ENCODE measurements around the gene CNTN2.
A peak's percentile ranks its signal among the peaks of the same experiment; 100 is the strongest.

The CNTN2 gene

DNA sequence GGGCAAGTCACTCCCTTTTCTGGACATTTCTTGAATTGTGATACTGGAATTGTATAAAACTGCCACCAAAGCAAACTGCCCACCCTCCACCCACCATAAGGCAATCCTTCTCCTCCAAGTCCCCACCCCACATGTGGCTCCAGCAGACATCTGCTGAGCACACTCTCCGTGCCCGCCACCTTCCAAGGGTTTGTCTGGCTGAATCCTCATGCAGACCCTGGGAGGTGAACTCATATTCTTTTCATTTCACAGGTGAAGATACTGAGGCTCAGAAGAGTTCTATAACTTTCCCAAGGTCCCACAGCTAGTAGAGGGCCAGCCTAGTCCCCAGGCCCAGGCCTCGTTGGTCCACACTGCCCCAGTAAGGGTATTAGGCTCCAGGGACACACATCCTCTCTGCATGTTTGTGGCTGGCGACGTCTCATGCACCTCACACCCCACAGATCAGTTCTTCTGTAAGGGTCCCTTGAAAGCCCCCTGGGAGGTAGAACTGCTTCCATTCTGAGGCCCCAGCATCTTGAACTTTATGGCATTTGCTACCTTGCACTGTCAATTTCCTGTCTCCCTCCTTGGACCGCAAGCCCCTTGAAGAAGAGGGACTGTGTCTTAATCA is 14.1 kb downstream of the CNTN2 start:
- no peak for DNase-seq

DNA sequence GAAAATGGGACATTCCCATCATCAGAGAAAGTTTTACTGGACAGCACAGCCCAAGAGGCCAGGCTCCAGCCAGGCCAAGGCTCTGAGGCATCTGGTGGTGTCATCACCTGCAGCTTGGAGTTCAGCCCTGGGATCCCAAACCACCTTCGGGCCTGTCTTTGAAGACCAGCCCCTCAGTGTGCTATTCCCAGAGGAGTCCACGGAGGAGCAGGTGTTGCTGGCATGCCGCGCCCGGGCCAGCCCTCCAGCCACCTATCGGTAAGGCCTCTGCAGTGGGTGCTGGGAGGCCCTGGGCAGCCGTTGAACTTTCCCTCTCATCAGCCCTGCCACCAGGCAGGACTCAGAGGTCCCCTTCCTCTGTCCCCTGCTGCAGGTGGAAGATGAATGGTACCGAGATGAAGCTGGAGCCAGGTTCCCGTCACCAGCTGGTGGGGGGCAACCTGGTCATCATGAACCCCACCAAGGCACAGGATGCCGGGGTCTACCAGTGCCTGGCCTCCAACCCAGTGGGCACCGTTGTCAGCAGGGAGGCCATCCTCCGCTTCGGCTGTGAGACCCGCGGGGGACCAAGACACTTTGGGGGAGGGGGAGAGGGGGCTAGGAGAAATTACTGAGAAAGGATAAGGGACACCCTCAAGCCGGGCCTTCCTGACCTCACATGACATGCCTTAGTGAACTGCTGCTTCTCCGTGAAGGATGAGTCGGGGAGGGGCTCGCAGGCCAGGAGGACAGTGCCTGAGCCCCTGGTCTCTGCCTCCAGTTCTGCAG is 15.0 kb downstream of the CNTN2 start:
- DNase-seq, result no peak

DNA sequence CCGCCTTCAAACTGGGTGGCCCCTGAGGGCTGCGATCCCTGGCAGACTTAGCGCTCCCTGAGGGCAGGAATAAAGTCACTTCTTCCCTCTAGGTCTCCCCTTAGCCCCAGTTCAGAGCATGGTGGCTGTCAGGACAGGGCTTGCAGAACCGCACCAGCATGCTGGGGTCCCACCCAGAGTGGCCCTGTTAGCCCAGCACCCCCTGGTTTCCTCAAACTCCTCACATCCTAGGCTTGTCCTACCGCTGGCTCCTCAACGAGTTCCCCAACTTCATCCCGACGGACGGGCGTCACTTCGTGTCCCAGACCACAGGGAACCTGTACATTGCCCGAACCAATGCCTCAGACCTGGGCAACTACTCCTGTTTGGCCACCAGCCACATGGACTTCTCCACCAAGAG is 15.8 kb downstream of the CNTN2 start:
- DNase-seq, result no peak

DNA sequence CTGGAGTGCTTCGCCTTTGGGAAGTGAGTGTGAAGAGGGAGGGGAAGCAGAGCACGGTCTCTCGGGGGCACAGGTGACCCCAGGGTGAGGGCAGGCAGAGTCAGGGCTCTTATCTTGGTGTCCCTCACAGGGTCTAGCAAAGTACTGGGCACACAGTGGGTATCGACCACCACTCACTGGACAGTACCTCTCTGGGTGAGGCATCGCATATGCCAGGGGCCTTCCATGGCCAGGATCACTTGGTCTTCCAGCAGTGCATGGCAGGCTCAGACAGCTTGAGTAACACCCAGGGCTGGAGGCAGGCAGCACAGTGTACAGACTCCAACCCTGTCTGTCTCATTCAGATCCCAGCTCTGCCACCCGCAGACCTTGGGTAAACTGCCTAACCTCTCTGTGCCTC is 16.6 kb downstream of the CNTN2 start:
- no peak for DNase-seq

GRCh38 chr1:205060746-205061145 is 17.7 kb downstream of the CNTN2 start:
- DNase-seq, result no peak

DNA sequence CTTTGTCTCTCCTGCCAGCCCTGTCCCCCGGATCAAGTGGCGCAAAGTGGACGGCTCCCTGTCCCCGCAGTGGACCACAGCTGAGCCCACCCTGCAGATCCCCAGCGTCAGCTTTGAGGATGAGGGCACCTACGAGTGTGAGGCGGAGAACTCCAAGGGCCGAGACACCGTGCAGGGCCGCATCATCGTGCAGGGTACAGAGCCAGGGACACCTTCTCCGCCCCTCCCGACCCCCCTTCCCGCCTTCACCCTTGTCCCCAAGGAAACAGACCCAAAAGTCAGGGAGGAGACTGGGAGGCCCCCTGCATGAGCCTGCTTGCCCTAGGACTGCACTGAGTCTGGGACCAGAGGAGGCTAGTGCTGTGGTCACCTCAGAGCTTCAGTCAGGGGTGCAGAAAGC is 18.2 kb downstream of the CNTN2 start:
- no peak for DNase-seq

DNA sequence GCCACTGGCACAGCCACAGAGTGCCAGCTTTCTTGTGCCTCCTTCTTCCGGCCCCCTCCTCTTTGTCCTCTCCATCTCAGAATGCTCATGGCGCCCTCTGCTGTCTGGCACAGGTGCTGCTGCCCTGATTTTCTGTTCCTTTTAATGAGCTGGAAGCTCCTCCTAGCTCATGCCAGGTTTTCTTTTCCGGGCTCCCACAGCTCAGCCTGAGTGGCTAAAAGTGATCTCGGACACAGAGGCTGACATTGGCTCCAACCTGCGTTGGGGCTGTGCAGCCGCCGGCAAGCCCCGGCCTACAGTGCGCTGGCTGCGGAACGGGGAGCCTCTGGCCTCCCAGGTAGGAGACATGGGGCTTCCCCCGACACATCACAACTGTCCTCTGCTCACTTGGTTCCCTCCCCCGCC is 18.7 kb downstream of the CNTN2 start:
- peak; percentile 85 to 93 for DNase-seq

DNA sequence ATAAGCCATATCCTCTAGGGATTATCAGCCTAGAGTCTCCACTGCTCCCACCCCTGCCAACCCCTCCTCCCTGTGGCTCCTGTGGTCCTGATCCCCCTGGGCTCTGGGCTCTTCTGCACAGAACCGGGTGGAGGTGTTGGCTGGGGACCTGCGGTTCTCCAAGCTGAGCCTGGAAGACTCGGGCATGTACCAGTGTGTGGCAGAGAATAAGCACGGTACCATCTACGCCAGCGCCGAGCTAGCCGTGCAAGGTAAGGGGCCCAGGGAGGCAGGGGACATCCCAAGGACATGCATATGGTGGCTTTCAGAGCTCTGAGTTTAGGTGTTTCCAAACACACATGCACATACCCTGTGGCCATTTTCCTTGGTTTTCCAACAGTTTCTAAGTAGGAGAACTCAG is 19.3 kb downstream of the CNTN2 start:
- DNase-seq, result no peak

- no peak for DNase-seq
These were observed 19.9 kb downstream of the CNTN2 start for GRCh38 chr1:205062895-205063294.

- no peak for DNase-seq
These were observed 21.3 kb downstream of the CNTN2 start for GRCh38 chr1:205064301-205064700.

GRCh38 chr1:205064741-205065316 is 21.8 kb downstream of the CNTN2 start:
- no peak for DNase-seq

- DNase-seq, result no peak
These were observed 22.7 kb downstream of the CNTN2 start for GRCh38 chr1:205065666-205066065.

DNA sequence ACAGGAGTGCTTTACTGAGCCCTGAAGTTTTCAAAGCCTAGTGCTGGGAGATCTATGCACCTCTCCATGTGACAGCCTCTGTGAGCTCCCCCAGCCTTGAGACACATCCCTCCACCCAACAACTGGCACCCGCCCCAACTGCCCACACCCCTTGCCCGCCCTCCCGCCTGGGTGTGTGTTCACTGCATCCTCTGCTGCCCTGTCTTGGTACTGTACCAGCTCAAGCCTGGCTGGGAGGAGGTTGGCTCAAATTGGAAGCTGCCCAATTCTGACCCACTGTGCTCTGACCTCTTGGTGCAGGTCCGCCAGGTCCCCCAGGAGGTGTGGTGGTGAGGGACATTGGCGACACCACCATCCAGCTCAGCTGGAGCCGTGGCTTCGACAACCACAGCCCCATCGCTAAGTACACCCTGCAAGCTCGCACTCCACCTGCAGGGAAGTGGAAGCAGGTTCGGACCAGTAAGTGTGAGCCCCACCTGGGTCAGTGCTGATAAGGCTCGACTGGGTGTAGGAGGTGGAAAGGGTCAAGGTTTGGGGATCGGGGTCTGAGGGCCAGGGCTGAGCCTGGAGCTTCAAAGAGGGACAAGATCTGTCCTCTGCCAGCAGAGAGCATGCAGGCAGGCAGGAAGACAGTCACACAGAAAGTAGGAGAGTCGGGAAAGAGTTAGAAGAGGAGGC is 23.3 kb downstream of the CNTN2 start:
- no peak for DNase-seq

DNA sequence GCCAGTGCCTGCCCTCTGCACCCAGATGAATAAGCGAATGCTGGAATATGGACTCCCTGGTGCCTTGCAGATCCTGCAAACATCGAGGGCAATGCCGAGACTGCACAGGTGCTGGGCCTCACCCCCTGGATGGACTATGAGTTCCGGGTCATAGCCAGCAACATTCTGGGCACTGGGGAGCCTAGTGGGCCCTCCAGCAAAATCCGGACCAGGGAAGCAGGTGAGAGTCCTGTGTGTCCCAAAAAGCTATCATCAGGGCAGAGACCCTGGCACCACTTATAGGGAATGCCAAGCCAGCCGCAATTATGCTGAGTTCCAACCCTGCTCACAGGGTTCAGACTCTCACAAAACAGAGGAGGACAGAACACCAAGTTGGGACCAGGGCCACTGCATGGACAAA is 24.0 kb downstream of the CNTN2 start:
- no peak for DNase-seq

GRCh38 chr1:205068001-205068400 is 25.0 kb downstream of the CNTN2 start:
- no peak for DNase-seq

- DNase-seq, result no peak
These were observed 25.5 kb downstream of the CNTN2 start for GRCh38 chr1:205068457-205069040.

DNA sequence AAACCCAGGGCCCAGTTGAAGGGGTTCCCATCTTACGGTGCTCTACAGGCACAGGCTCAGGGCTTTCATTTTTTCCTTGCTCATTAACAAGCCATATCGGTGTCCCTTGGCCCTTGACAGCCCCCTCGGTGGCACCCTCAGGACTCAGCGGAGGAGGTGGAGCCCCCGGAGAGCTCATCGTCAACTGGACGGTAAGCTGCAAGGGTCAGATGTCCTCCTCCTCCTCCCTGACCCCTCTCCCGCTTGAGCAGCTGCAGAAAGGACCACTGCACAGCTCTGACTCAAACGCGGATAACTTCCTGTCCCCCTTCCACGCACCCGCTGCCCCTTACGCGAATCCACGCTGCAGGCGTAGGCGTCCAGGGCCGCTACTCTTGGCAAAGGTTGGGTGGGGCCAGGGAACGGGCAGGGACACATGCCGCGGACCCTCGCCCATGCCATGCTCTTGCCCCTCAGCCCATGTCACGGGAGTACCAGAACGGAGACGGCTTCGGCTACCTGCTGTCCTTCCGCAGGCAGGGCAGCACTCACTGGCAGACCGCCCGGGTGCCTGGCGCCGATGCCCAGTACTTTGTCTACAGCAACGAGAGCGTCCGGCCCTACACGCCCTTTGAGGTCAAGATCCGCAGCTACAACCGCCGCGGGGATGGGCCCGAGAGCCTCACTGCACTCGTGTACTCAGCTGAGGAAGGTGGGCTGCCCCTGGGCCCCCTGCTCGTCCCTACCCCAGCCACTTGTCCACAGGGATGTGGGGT is 26.5 kb downstream of the CNTN2 start:
- DNase-seq, result no peak

DNA sequence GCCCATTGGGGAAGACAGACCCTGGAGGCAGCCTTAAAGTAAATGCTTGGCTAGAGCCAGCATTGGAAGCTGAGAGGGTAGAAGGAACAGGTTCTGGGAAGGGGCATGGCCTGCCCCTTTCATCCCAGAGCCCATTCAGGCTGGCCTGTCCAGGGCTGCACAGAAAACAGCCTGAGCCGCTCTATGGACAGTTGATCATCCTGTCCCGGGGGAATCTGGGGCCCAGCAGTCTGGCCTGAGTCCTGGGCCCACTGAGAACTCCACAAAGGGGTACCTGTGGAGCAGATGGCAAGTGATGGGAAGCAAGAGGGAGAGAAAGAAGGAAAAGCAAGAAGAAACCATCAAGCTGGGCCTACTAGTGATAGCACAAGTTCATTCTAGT is 28.0 kb downstream of the CNTN2 start:
- DNase-seq, result no peak

GRCh38 chr1:205071801-205072200 is 28.8 kb downstream of the CNTN2 start:
- DNase-seq, result no peak

DNA sequence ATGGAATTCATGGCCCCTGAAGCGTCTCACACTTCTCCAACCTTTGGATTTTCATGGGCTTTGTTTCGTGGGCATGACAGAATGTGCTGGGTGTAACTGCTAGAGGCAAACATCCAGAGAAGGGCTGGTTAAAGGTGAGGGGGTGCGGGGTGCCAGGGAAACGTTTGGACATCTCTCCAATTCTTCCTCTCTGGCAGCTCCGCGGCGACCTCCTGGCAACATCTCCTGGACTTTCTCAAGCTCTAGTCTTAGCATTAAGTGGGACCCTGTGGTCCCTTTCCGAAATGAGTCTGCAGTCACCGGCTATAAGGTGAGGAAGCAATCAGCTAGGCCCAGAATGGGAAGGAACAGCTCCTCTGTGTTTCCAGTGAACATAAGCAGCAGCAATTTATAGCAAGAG is 29.3 kb downstream of the CNTN2 start:
- no peak for DNase-seq

DNA sequence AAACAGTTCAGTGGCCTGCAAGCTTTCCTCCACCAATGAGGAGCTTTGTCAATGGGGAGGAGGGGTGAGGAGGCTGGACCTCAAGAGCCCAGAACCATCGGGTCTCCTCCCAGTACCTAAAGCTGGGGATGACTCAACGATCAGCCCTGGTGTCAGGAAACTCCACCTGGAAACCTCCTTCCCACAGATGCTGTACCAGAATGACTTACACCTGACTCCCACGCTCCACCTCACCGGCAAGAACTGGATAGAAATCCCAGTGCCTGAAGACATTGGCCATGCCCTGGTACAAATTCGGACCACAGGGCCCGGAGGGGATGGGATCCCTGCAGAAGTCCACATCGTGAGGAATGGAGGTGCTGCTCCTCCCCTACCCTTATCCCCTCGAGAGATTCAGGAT is 29.9 kb downstream of the CNTN2 start:
- DNase-seq, result no peak

DNA sequence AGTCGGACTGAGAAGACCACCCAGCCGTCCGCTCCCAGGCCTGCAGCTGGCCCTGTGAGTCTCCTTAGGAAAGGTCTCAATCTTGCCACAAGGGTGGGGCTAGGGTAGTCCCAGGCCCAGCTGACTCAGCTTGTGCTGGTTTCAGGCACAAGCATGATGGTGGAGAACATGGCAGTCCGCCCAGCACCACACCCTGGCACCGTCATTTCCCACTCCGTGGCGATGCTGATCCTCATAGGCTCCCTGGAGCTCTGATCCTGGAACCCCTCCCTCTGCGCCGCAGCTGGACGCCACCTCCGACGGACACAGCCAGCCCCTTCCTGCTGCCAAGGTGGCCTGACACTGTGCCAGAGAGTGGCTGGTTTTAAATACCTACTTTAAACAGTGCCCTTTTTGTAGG is 30.5 kb downstream of the CNTN2 start:
- DNase-seq, result no peak

DNA sequence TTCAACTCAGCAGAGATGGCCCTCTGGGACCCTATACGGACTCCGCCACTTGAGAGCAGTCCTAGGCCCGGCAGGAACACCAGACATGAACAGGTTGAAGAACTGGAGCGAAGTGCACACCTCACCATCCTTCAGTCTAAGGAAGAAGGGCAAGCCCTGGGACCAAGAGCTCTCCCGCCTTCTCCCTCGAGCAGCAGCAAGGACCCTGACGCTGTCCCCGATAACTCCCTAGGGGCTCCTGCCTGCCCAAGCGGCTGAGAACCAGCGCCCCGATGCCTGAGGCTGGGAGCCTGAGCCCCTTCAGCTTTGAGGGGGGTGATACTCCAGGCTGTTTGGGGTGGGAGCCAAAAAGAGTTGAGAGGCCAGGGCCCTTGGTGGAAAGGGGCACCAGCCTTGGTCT is 31.1 kb downstream of the CNTN2 start:
- DNase-seq, result no peak

Data from NCI-H446 (cell line).